H9 (cell line): ENCODE measurements around the gene TARBP2. TPM values are rescaled to one million over a fixed set of nuclear protein-coding genes. Genes with fewer than 3 reads are reported as not detected.

Source experiments
- DNase-seq: peaks from one replicate; pipeline ENCODE4 v3.0.0-alpha.2; 2017
- H2AFZ ChIP-seq: one replicate; pipeline ENCODE4 v1.6.1; 2013; ENCODE audit warnings: mild to moderate bottlenecking, low read length, control low read depth, moderate library complexity
- H2AK5ac ChIP-seq: 2 replicates; pipeline ENCODE4 v1.6.1; 2013; ENCODE audit warnings: low read length, control low read depth, mixed read lengths; ENCODE audit not compliant: insufficient read length
- H2BK120ac ChIP-seq: one replicate; pipeline ENCODE4 v1.6.1; 2013; ENCODE audit warnings: low read depth, mild to moderate bottlenecking, low read length, control low read depth, inconsistent platforms; ENCODE audit not compliant: poor library complexity, severe bottlenecking
- H2BK12ac ChIP-seq: 2 replicates; pipeline ENCODE4 v1.6.1; 2013; ENCODE audit warnings: low read length, control low read depth, mixed read lengths, low read depth; ENCODE audit not compliant: insufficient read length
- H2BK15ac ChIP-seq: 2 replicates; pipeline ENCODE4 v1.6.1; 2013; ENCODE audit warnings: low read depth, low read length, control low read depth
- H2BK20ac ChIP-seq: one replicate; pipeline ENCODE4 v1.6.1; 2013; ENCODE audit warnings: low read depth, mild to moderate bottlenecking, low read length, control low read depth, inconsistent platforms; ENCODE audit not compliant: poor library complexity, severe bottlenecking
- H2BK5ac ChIP-seq: 2 replicates; pipeline ENCODE4 v1.6.1; 2013; ENCODE audit warnings: low read length, control low read depth, mixed read lengths; ENCODE audit not compliant: insufficient read length
- H3K14ac ChIP-seq: 2 replicates; pipeline ENCODE4 v1.6.1; 2013; ENCODE audit warnings: low read length, control low read depth; ENCODE audit not compliant: insufficient read depth
- H3K18ac ChIP-seq: 2 replicates; pipeline ENCODE4 v1.6.1; 2013; ENCODE audit warnings: low read depth, mild to moderate bottlenecking, mixed read lengths, low read length, control low read depth; ENCODE audit not compliant: insufficient read length
- H3K23ac ChIP-seq: 2 replicates; pipeline ENCODE4 v1.6.1; 2013; ENCODE audit warnings: low read length, control low read depth, mixed read lengths, low read depth; ENCODE audit not compliant: insufficient read length
- H3K23me2 ChIP-seq: 2 replicates; pipeline ENCODE4 v1.6.1; 2013; ENCODE audit warnings: low read depth, mild to moderate bottlenecking, mixed read lengths, low read length, control low read depth; ENCODE audit not compliant: insufficient read length, poor library complexity, severe bottlenecking
- H3K27ac ChIP-seq: 2 replicates; pipeline ENCODE4 v1.5.1; 2013; ENCODE audit warnings: low read length, control low read depth, mixed read lengths, low read depth; ENCODE audit not compliant: insufficient read length
- H3K27me3 ChIP-seq: 2 replicates; pipeline ENCODE4 v1.6.1; 2013; ENCODE audit warnings: low read length, control low read depth, inconsistent platforms; ENCODE audit not compliant: insufficient read depth
- H3K4ac ChIP-seq: 2 replicates; pipeline ENCODE4 v1.6.1; 2013; ENCODE audit warnings: low read depth, mild to moderate bottlenecking, control low read depth, inconsistent platforms, low read length, moderate library complexity
- H3K4me1 ChIP-seq: 2 replicates; pipeline ENCODE4 v1.6.1; 2013; ENCODE audit warnings: low read length, control low read depth, inconsistent platforms; ENCODE audit not compliant: insufficient read depth
- H3K4me2 ChIP-seq: 2 replicates; pipeline ENCODE4 v1.6.1; 2013; ENCODE audit warnings: low read length, control low read depth, mixed read lengths; ENCODE audit not compliant: insufficient read length, insufficient read depth
- H3K56ac ChIP-seq: 2 replicates; pipeline ENCODE4 v1.6.1; 2013; ENCODE audit warnings: low read depth, mild to moderate bottlenecking, mixed read lengths, low read length, control low read depth; ENCODE audit not compliant: insufficient read length
- H3K79me1 ChIP-seq: 2 replicates; pipeline ENCODE4 v1.6.1; 2013; ENCODE audit warnings: low read depth, mild to moderate bottlenecking, moderate library complexity, low read length, control low read depth, inconsistent platforms; ENCODE audit not compliant: insufficient read depth, poor library complexity, severe bottlenecking
- H3K79me2 ChIP-seq: 2 replicates; pipeline ENCODE4 v1.6.1; 2013; ENCODE audit warnings: low read length, control low read depth, inconsistent platforms; ENCODE audit not compliant: insufficient read depth
- H3K9ac ChIP-seq: 2 replicates; pipeline ENCODE4 v1.6.1; 2013; ENCODE audit warnings: low read length, control low read depth, mixed read lengths; ENCODE audit not compliant: insufficient read length; ENCODE audit errors: extremely low read depth
- H3K9me3 ChIP-seq: one replicate; pipeline ENCODE4 v1.6.1; 2013; ENCODE audit warnings: low read depth, low read length, inconsistent platforms; ENCODE audit not compliant: control insufficient read depth
- H3T11ph ChIP-seq: one replicate; pipeline ENCODE4 v1.6.1; 2013; ENCODE audit warnings: mild to moderate bottlenecking, low read length, control low read depth, inconsistent platforms
- H4K20me1 ChIP-seq: one replicate; pipeline ENCODE4 v1.6.1; 2013; ENCODE audit not compliant: control insufficient read depth, insufficient read length, insufficient read depth
- H4K5ac ChIP-seq: 2 replicates; pipeline ENCODE4 v1.6.1; 2013; ENCODE audit warnings: low read depth, mild to moderate bottlenecking, mixed read lengths, low read length, control low read depth; ENCODE audit not compliant: insufficient read length
- H4K8ac ChIP-seq: replicated peaks from 2 replicates; pipeline ENCODE4 v1.6.1; 2013; ENCODE audit warnings: low read length, control low read depth, mixed read lengths, low read depth; ENCODE audit not compliant: insufficient read length
- H4K91ac ChIP-seq: 2 replicates; pipeline ENCODE4 v1.6.1; 2013; ENCODE audit warnings: low read depth, mild to moderate bottlenecking, moderate library complexity, mixed read lengths, low read length, control low read depth; ENCODE audit not compliant: insufficient read length
- H3K27ac Mint-ChIP-seq, 3 experiments: 2 replicates in 2 of 3; 3 replicates in 1 of 3; pipeline ENCODE4 v1.8.0; 2020 to 2021; ENCODE audit warnings: mixed read lengths in 3 of 3, mild to moderate bottlenecking in 1 of 3, moderate library complexity in 1 of 3
- H3K27me3 Mint-ChIP-seq: 2 replicates; pipeline ENCODE4 v1.8.0; 2021; ENCODE audit warnings: low read depth, mild to moderate bottlenecking, moderate library complexity, mixed read lengths
- H3K36me3 Mint-ChIP-seq, 3 experiments: 2 replicates in 2 of 3; 3 replicates in 1 of 3; pipeline ENCODE4 v1.8.0; 2020 to 2021; ENCODE audit warnings: low read depth in 3 of 3, mixed read lengths in 3 of 3; ENCODE audit not compliant: insufficient read depth in 1 of 3
- H3K4me1 Mint-ChIP-seq, 2 experiments: 2 replicates each; pipeline ENCODE4 v1.8.0; 2020; ENCODE audit warnings: mixed read lengths in 2 of 2
- H3K4me3 Mint-ChIP-seq, 2 experiments: 2 replicates in 1 of 2; 3 replicates in 1 of 2; pipeline ENCODE4 v1.8.0; 2020 to 2021; ENCODE audit warnings: mild to moderate bottlenecking in 2 of 2, mixed read lengths in 2 of 2, moderate library complexity in 1 of 2
- H3K9me3 Mint-ChIP-seq, 2 experiments: 2 replicates in 1 of 2; 3 replicates in 1 of 2; pipeline ENCODE4 v1.8.0; 2020; ENCODE audit warnings: mild to moderate bottlenecking in 2 of 2, mixed read lengths in 2 of 2, moderate library complexity in 1 of 2
- WGBS: extraction: QIAGEN DNeasy Blood & Tissue Kit; methylation state at CpG from one replicate; pipeline ENCODE4 v1.1.7; 2013; ENCODE audit warnings: missing lambda C conversion rate, low lambda C conversion rate, mixed read lengths; ENCODE audit not compliant: insufficient read length; ENCODE audit errors: extremely low coverage; 5-methylcytosine and 5-hydroxymethylcytosine counted together
- total RNA-seq: library from RNA; stranded (reverse); gene quantifications from 2 replicates; pipeline ENCODE4 v1.2.1, GENCODE V29; 2021
- TF ChIP-seq, protein P1 (sequence below): fragments of 200-600 bp; sonication (generic); conservative IDR thresholded peaks from 3 replicates; pipeline ENCODE4 v1.8.0; 2021; ENCODE audit warnings: antibody characterized with exemption, mild to moderate bottlenecking

TARBP2 gene
- total RNA-seq, 1 experiment from 2014 or later, result 79.2 TPM

DNA sequence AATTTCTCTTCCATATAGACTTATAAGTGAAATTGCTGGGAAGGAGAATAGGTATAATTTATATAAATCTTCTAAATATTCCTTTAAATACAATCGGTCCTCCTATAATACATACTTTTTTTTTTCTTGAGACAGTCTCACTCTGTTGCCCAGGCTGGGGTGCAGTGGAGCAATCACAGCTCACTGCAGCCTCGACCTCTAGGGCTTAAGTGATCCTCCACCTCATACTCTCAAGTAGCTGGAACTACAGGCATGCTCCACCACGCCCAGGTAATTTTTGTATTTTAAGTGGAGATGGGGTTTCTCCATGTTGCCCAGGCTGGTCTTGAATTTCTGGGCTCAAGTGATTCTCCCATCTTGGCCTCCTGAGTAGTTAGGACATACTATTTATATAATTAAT lies 35.9 kb downstream of the TARBP2 start:
- no peak overlapping the region for H3K23ac ChIP-seq
- H2AK5ac ChIP-seq, result no peak overlapping the region
- no peak overlapping the region for H3K9ac ChIP-seq
- no peaks in the 10 kb centered on the region for H3K23me2 ChIP-seq
- H3K27me3 Mint-ChIP-seq, result no peaks in the 10 kb centered on the region
- no peak overlapping the region for H2BK5ac ChIP-seq
- no peaks in the 10 kb centered on the region for H3K27me3 ChIP-seq
- H3K4me1 ChIP-seq, result no peaks in the 10 kb centered on the region
- no peaks in the 10 kb centered on the region for H3K79me1 ChIP-seq
- H4K5ac ChIP-seq, result no peak overlapping the region
- H2BK20ac ChIP-seq, result no peak overlapping the region
- no peaks in the 10 kb centered on the region for H4K20me1 ChIP-seq
- H3K4me1 Mint-ChIP-seq, result no peaks in the 10 kb centered on the region
- no peak for DNase-seq
- no peak overlapping the region for H3K27ac ChIP-seq
- H3K36me3 Mint-ChIP-seq, result peaks cover 6 to 40% (median 24%) of the 10 kb centered on the region in 3 experiments; a peak in 6 of 7 replicates
- H3K14ac ChIP-seq, result no peak overlapping the region
- H3T11ph ChIP-seq, result no peak overlapping the region
- no peak overlapping the region for H2AFZ ChIP-seq
- H3K9me3 Mint-ChIP-seq, result no peaks in the 10 kb centered on the region
- H4K91ac ChIP-seq, result no peak overlapping the region
- H3K18ac ChIP-seq, result no peak overlapping the region
- H2BK120ac ChIP-seq, result no peak overlapping the region
- no peak overlapping the region for H2BK12ac ChIP-seq
- no peak overlapping the region for H3K27ac Mint-ChIP-seq
- no peak overlapping the region for H3K4me3 Mint-ChIP-seq
- H3K4ac ChIP-seq, result no peak overlapping the region
- H3K4me2 ChIP-seq, result no peak overlapping the region
- H2BK15ac ChIP-seq, result no peak overlapping the region
- no peaks in the 10 kb centered on the region for H3K79me2 ChIP-seq
- no peak overlapping the region for H4K8ac ChIP-seq
- TF ChIP-seq, protein P1, sequence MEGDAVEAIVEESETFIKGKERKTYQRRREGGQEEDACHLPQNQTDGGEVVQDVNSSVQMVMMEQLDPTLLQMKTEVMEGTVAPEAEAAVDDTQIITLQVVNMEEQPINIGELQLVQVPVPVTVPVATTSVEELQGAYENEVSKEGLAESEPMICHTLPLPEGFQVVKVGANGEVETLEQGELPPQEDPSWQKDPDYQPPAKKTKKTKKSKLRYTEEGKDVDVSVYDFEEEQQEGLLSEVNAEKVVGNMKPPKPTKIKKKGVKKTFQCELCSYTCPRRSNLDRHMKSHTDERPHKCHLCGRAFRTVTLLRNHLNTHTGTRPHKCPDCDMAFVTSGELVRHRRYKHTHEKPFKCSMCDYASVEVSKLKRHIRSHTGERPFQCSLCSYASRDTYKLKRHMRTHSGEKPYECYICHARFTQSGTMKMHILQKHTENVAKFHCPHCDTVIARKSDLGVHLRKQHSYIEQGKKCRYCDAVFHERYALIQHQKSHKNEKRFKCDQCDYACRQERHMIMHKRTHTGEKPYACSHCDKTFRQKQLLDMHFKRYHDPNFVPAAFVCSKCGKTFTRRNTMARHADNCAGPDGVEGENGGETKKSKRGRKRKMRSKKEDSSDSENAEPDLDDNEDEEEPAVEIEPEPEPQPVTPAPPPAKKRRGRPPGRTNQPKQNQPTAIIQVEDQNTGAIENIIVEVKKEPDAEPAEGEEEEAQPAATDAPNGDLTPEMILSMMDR, result no peak
- no peaks in the 10 kb centered on the region for H3K9me3 ChIP-seq
- WGBS, result no CpG with 5 or more reads among the region's 3 CpGs
- no peak overlapping the region for H3K56ac ChIP-seq
